A673 (cell line): ENCODE measurements around the gene DPYSL4.

ENCODE experiments used
- CTCF ChIP-seq: fragments of 300-800, 200-600 bp; sonication (generic); conservative IDR thresholded peaks from 2 replicates; pipeline ENCODE4 v1.5.1; 2017; ENCODE audit warnings: low read depth, mild to moderate bottlenecking, antibody characterized with exemption, low read length, moderate library complexity, mixed read lengths
- EZH2 ChIP-seq: fragments of 200-600 bp; sonication (generic); IDR thresholded peaks from 2 replicates; pipeline ENCODE4 v1.6.1; 2017; ENCODE audit warnings: borderline replicate concordance, low read depth, mild to moderate bottlenecking, mixed read lengths, antibody characterized with exemption, low read length; ENCODE audit not compliant: poor library complexity, severe bottlenecking

DNA sequence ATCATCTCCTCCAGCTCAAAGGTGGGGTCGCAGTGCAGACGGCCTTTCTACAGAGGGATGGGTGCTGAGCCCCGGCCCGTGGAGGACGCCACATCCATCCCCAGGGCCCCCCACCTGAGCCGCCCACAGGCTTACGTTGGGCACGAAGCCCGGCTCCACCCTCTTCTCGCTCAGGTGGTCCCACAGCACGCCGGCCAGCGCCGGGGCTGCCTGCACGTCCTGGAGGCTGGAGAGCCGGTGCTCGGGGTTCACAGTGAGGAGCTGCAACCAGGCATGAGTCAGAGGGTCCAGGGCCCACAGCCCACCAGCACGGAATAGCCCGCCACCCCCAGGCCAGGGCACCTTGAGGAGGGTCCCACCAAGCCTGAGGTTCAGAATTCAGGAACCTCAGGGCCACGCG is 36.0 kb downstream of the DPYSL4 start:
- TF ChIP-seq CTCF (no peak), EZH2 (no peak)
